BLaER1 treated with 17β-estradiol and CSF1 and Interleukin-3, amounts not matched to agents 10 nM and 100 nM (cell line): ENCODE data around the gene KLF3.

Experiments used
- H3K27ac ChIP-seq, 11 experiments: shearing (Covaris generic); formaldehyde crosslinking; 2 replicates each; pipeline ENCODE4 v1.8.1; 2022
- H3K27me3 ChIP-seq, 11 experiments: shearing (Covaris generic); formaldehyde crosslinking; 2 replicates each; pipeline ENCODE4 v1.8.1; 2022
- H3K36me3 ChIP-seq, 11 experiments: shearing (Covaris generic); formaldehyde crosslinking; 2 replicates each; pipeline ENCODE4 v1.8.1; 2022
- H3K4me1 ChIP-seq, 10 experiments: shearing (Covaris generic); formaldehyde crosslinking; 2 replicates each; pipeline ENCODE4 v1.8.1; 2022
- H3K4me2 ChIP-seq, 11 experiments: shearing (Covaris generic); formaldehyde crosslinking; 2 replicates each; pipeline ENCODE4 v1.8.1; 2022
- H3K4me3 ChIP-seq, 10 experiments: shearing (Covaris generic); formaldehyde crosslinking; 2 replicates each; pipeline ENCODE4 v1.8.1; 2022
- H3K9ac ChIP-seq, 11 experiments: shearing (Covaris generic); formaldehyde crosslinking; 2 replicates each; pipeline ENCODE4 v1.8.1; 2022
- H3K9me3 ChIP-seq, 11 experiments: shearing (Covaris generic); formaldehyde crosslinking; replicated peaks in 1 of 11; 2 replicates each; pipeline ENCODE4 v1.8.1; 2022
- H4K20me1 ChIP-seq, 11 experiments: shearing (Covaris generic); formaldehyde crosslinking; 2 replicates each; pipeline ENCODE4 v1.8.1; 2022
- Cebpa-rat ChIP-seq, 11 experiments: shearing (Covaris generic); IDR thresholded peaks; 2 replicates each; pipeline ENCODE4 v1.8.1; 2022

The KLF3 gene

DNA sequence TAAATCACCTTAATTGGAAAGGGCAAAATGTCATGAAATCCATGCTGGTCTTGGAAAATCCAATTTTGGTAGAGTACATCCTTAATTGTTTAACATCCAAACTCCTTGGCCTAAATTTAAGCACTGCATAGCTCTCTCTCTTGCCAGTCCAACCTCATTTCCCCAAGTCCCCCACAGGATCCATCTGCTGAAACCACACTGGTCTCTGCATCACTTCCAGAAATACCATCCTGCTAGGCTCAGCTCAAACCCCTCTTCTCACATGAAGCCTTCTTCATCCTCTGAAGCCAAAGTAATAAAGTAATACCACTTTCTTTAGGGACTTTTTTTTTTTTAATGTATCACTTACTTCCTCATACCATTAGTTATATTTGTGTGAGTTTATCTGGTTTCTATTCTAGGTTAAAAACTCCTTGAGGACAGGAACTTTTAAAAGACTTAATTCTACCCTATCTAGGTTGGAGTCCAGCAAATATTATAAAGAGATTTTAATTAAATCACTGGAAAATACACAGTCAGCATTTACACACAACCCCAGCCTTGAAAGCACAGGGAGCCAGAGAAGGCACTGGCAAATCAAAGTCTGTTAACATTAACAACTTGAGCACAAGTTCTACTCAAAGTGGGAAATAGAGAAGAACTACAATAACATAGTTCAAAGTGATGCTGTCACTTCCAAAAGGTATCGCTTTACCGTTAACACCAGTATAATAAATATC, 16.7 kb upstream of the KLF3 start:
- Histone ChIP-seq H3K4me2 (peak overlapping the region in 2 of 11 experiments; percentile 10 to 30; a peak in 2 of 22 replicates), H3K27ac (no peak overlapping the region), H3K4me3 (no peak overlapping the region), H3K9me3 (no peaks in the 10 kb centered on the region), H3K9ac (no peak overlapping the region), H3K27me3 (no peaks in the 10 kb centered on the region), H4K20me1 (no peaks in the 10 kb centered on the region), H3K36me3 (no peaks in the 10 kb centered on the region), H3K4me1 (peaks cover 0 to 28% (median 0%) of the 10 kb centered on the region in 10 experiments; a peak in 7 of 20 replicates)
- TF ChIP-seq Cebpa-rat (IDR thresholded peaks at IDR 0.05), result no peak

DNA sequence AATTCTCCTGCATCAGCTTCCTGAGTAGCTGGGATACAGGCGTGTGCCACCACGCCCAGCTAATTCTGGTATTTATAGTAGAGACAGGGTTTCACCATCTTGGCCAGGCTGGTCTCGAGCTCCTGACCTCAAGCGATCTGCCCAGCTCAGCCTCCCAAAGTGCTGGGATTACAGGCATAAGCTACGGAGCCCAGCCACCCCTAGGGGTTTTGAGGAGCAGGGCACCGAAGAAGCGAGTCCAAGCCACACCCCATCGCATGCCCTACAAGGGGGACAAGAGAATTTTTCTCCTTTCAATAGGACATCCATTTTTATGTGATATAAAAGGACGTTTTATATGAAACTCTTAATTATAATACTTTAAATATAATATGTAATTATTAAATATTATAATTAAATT, 13.9 kb upstream of the KLF3 start:
- no peak overlapping the region for H3K4me3 ChIP-seq
- no peaks in the 10 kb centered on the region for H3K36me3 ChIP-seq
- H4K20me1 ChIP-seq, result no peaks in the 10 kb centered on the region
- H3K4me1 ChIP-seq, result peaks cover 0 to 34% (median 0%) of the 10 kb centered on the region in 10 experiments; a peak in 7 of 20 replicates
- H3K4me2 ChIP-seq, result peak overlapping the region in 1 of 11 experiments; percentile 13; a peak in 2 of 22 replicates
- H3K9ac ChIP-seq, result no peak overlapping the region
- H3K9me3 ChIP-seq, result no peaks in the 10 kb centered on the region
- TF ChIP-seq Cebpa-rat (IDR thresholded peaks at IDR 0.05), result no peak
- H3K27me3 ChIP-seq, result no peaks in the 10 kb centered on the region
- no peak overlapping the region for H3K27ac ChIP-seq

DNA sequence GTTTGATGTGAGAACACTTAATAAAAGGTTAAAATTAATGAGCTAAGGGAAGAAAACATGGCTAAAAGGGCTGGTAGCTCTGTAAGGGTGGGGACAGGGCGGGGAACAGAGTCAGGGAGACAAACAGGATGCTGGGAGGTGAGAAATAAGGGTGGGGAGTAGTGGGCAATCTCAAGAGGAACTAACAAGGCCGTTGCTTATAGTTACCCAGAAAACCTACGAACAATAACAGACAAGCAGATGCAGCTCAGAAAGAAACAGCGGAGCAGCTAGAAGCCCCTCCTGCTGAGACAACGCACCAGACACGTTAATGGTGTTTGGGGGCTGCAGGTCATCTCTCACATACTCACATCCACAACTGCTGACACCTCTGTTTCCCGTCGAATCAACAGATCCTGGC, 9.7 kb upstream of the KLF3 start:
- Histone ChIP-seq H3K36me3 (no peaks in the 10 kb centered on the region), H3K9ac (peak overlapping the region in 1 of 11 experiments; percentile 35; a peak in 1 of 22 replicates), H3K27ac (peak overlapping the region in 1 of 11 experiments; percentile 60; a peak in 1 of 22 replicates), H4K20me1 (no peaks in the 10 kb centered on the region), H3K4me1 (peaks cover 0 to 16% (median 0%) of the 10 kb centered on the region in 10 experiments; a peak in 6 of 20 replicates), H3K9me3 (no peaks in the 10 kb centered on the region), H3K4me2 (peak overlapping the region in 2 of 11 experiments; percentile 24 to 54; a peak in 3 of 22 replicates), H3K27me3 (no peaks in the 10 kb centered on the region), H3K4me3 (no peak overlapping the region)
- no peak for TF ChIP-seq Cebpa-rat (IDR thresholded peaks at IDR 0.05)

DNA sequence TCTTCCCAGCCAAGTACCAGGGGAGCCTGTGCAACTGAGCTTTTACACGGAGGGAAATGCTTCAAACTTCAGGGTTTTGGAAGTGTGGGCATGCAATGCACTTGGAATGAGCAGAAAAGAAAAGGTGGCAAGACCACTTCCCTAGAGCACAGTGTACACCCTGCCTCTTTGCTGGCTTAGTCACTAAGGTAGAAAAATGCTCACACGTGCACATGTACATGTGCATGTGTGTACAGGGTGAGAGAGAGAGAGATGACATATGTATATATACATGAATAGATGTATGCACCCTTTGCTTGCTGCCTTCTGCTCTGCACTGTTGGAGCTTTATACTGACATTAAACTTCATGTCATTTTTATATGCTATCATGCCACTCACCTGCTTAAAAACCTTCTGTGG, 7.9 kb upstream of the KLF3 start:
- H3K4me2 ChIP-seq, result no peak overlapping the region
- peaks cover under 1 to 5% (median 3%) of the 10 kb centered on the region in 11 experiments; a peak in 18 of 22 replicates for H3K27me3 ChIP-seq
- no peak overlapping the region for H3K9ac ChIP-seq
- no peak for TF ChIP-seq Cebpa-rat (IDR thresholded peaks at IDR 0.05)
- no peaks in the 10 kb centered on the region for H4K20me1 ChIP-seq
- peaks cover 0 to 7% (median 0%) of the 10 kb centered on the region in 10 experiments; a peak in 5 of 20 replicates for H3K4me1 ChIP-seq
- no peaks in the 10 kb centered on the region for H3K36me3 ChIP-seq
- H3K9me3 ChIP-seq, result 0 out of 22 replicates have a peak, but pooled peaks cover 0 to 6% (median 0%) of the 10 kb centered on the region in 11 experiments
- H3K27ac ChIP-seq, result no peak overlapping the region
- no peak overlapping the region for H3K4me3 ChIP-seq

DNA sequence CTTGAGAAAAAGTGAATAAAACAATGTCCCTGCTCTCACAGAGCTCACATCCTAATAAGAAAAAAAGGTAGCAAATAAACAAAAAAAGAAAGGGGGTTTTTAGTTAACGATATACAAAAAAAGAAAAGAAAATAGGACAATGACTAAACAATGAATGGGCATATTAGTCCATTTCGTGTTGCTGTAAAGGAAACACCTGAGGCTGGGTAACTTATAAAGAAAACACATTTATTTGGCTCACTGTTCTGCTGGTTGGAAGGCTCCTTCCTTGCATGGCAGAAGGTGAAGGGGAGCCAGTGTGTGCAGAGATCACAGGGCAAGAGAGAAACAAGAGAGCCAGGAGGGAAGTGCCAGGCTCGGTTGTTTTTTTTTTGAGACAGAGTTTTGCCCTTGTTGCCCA, 4.7 kb upstream of the KLF3 start:
- H3K9me3 ChIP-seq, result 0 out of 22 replicates have a peak, but pooled peaks cover 0 to 6% (median 0%) of the 10 kb centered on the region in 11 experiments
- peaks cover 9 to 23% (median 12%) of the 10 kb centered on the region in 10 experiments for H3K4me1 ChIP-seq
- peak overlapping the region in 1 of 11 experiments; percentile 19; a peak in 1 of 22 replicates for H3K4me2 ChIP-seq
- no peak overlapping the region for H3K9ac ChIP-seq
- H3K4me3 ChIP-seq, result no peak overlapping the region
- peaks cover 0 to 4% (median 0%) of the 10 kb centered on the region in 11 experiments; a peak in 3 of 22 replicates for H4K20me1 ChIP-seq
- peaks cover 16 to 37% (median 33%) of the 10 kb centered on the region in 11 experiments; a peak in 21 of 22 replicates for H3K27me3 ChIP-seq
- no peaks in the 10 kb centered on the region for H3K36me3 ChIP-seq
- H3K27ac ChIP-seq, result no peak overlapping the region
- TF ChIP-seq Cebpa-rat (IDR thresholded peaks at IDR 0.05), result no peak

DNA sequence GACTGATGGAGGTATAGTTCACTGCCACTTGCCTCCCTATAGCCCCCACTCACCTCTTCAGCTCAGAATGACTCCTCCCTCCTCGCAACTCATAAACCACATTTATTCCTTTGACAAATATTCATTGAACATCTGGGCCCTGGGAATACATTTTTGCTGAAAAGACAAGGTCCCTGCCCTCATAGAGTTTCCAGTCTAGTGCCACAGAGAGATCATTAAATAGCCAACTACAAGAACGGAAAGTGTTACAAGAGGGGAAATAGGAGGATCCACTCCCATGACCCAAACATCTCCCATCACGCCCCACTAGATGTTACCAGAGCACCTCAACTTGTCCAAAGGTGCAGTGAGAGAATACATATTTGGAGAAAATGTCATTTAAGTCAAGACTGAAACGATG, 3.2 kb upstream of the KLF3 start:
- Histone ChIP-seq H3K9ac (no peak overlapping the region), H4K20me1 (peaks cover 0 to 17% (median 10%) of the 10 kb centered on the region in 11 experiments; a peak in 14 of 22 replicates), H3K27ac (no peak overlapping the region), H3K4me3 (no peak overlapping the region), H3K9me3 (0 out of 22 replicates have a peak, but pooled peaks cover 0 to 6% (median 0%) of the 10 kb centered on the region in 11 experiments), H3K36me3 (peaks cover 0 to 3% (median 0%) of the 10 kb centered on the region in 11 experiments; a peak in 1 of 22 replicates), H3K27me3 (peaks cover 25 to 52% (median 48%) of the 10 kb centered on the region in 11 experiments), H3K4me2 (no peak overlapping the region), H3K4me1 (peaks cover 9 to 23% (median 12%) of the 10 kb centered on the region in 10 experiments)
- TF ChIP-seq Cebpa-rat (IDR thresholded peaks at IDR 0.05), result no peak

DNA sequence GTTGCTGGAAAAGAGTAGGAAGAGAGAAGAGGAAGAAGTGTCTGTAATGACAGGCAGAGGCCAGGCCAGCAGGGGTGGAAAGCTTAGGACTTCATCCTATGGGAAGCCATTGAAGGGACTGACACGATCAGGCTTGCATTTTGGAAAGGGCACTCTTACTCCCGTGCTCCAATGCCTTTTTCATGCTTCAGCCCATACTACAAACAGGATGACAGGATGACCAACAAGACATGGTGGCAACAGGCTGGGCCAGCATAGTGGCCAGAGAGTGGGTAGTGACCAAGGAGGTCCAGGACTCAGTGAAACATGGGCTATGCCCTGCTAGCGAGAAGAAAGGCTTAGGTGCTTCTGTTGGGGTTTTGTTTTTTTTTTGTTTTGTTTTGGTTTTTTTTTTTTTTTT, 2.6 kb upstream of the KLF3 start:
- H3K9me3 ChIP-seq, result 0 out of 22 replicates have a peak, but pooled peaks cover 0 to 6% (median 0%) of the 10 kb centered on the region in 11 experiments

DNA sequence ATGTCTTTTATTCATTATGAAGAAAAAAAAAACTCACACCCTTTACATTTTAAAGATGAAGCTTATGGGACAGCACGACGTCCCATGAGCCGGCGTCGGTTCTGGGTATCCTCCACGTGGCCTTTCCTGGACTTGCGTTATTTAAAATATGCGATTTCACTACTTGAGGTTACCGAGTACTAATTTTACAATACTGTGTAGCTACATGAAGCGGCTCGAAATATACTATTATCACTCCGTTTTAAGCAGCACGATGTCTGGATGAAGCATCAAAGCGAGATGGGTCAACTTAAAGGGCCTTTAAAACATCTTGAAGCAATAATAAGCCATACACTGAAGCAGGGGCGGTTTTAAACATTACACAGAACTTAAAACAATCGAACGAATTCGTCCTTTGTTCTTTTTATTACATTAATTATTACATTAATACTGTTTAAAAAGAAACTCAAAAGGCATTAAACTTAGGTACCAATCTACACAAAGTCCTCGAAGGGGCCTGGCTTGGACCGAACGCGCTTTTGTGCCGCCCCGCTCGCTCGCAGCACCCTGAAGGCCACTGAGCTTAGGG, 1.4 kb upstream of the KLF3 start:
- Histone ChIP-seq H4K20me1 (peaks cover 0 to 34% (median 25%) of the 10 kb centered on the region in 11 experiments; a peak in 17 of 22 replicates), H3K27ac (peak overlapping the region in 6 of 11 experiments; percentile 42 to 92 (median 86); a peak in 10 of 22 replicates), H3K4me3 (peak overlapping the region; percentile 63 to 79 (median 71)), H3K27me3 (peaks cover 33 to 70% (median 65%) of the 10 kb centered on the region in 11 experiments), H3K9ac (peak overlapping the region; percentile 66 to 97 (median 79); a peak in 21 of 22 replicates), H3K4me2 (peak overlapping the region; percentile 89 to 99 (median 98)), H3K36me3 (peaks cover 0 to 7% (median 0%) of the 10 kb centered on the region in 11 experiments; a peak in 1 of 22 replicates), H3K4me1 (peaks cover 9 to 39% (median 21%) of the 10 kb centered on the region in 10 experiments), H3K9me3 (0 out of 22 replicates have a peak, but pooled peaks cover 0 to 6% (median 0%) of the 10 kb centered on the region in 11 experiments)
- no peak for TF ChIP-seq Cebpa-rat (IDR thresholded peaks at IDR 0.05)

More for the DNA sequence above, 2.6 kb upstream of the KLF3 start:
- Histone ChIP-seq H3K36me3 (peaks cover 0 to 7% (median 0%) of the 10 kb centered on the region in 11 experiments; a peak in 1 of 22 replicates), H3K27ac (no peak overlapping the region), H3K9ac (no peak overlapping the region), H3K4me2 (peak overlapping the region in 2 of 11 experiments; percentile 90 to 99; a peak in 3 of 22 replicates), H3K27me3 (peaks cover 29 to 57% (median 53%) of the 10 kb centered on the region in 11 experiments), H4K20me1 (peaks cover 0 to 22% (median 14%) of the 10 kb centered on the region in 11 experiments; a peak in 14 of 22 replicates), H3K4me3 (no peak overlapping the region), H3K4me1 (peaks cover 9 to 28% (median 12%) of the 10 kb centered on the region in 10 experiments)
- TF ChIP-seq Cebpa-rat (IDR thresholded peaks at IDR 0.05), result no peak
